Ascending aorta (tissue), 2 donors: Measurements from ENCODE around the gene EFNB2. TPM values are rescaled to one million over a fixed set of nuclear protein-coding genes. Genes with fewer than 3 reads are reported as not detected.
A peak's percentile ranks its signal among the peaks of the same experiment; 100 is the strongest.

ENCODE experiments used
- DNase-seq, 2 donors: peaks; one replicate each; pipeline ENCODE4 v3.0.0-alpha.2; 2019; ENCODE audit warnings: low spot score in 2 of 2
- H3K27ac ChIP-seq, 2 donors: fragments of 200-600 bp; sonication (generic); one replicate each; pipeline ENCODE4 v1.5.1; 2016 to 2017; ENCODE audit warnings: mild to moderate bottlenecking in 1 of 2
- H3K27me3 ChIP-seq: fragments of 200-600 bp; sonication (generic); one replicate; pipeline ENCODE4 v1.5.1; 2017
- H3K36me3 ChIP-seq, 2 donors: fragments of 200-600 bp; sonication (generic); one replicate each; pipeline ENCODE4 v1.5.1; 2016
- H3K4me1 ChIP-seq, 2 donors: fragments of 200-600 bp; sonication (generic); one replicate each; pipeline ENCODE4 v1.5.1; 2016 to 2017; ENCODE audit warnings: mild to moderate bottlenecking in 1 of 2
- H3K4me3 ChIP-seq, 2 donors: fragments of 200-600 bp; sonication (generic); one replicate each; pipeline ENCODE4 v1.5.1; 2016 to 2017; ENCODE audit warnings: mild to moderate bottlenecking in 1 of 2
- H3K9me3 ChIP-seq, 2 donors: fragments of 200-600 bp; sonication (generic); one replicate each; pipeline ENCODE4 v1.5.1; 2016
- CTCF ChIP-seq, 3 experiments: fragments of 200-600 bp in 2 of 3; fragments of 450-650 bp in 1 of 3; sonication (generic) in 2 of 3; IDR thresholded peaks; one replicate each; pipeline ENCODE4 v1.5.1; 2016 to 2019; ENCODE audit warnings: antibody characterized with exemption in 3 of 3, mild to moderate bottlenecking in 1 of 3, moderate library complexity in 1 of 3
- intact Hi-C: fragments of 100-400 bp; cut with DNase I; formaldehyde crosslinking; loops from one replicate; pipeline ENCODE4 v1.15.1; 2023
- total RNA-seq: library from RNA; depleted of rRNA; stranded (reverse); fragments of >200 nt; gene quantifications from one replicate; pipeline ENCODE4 v1.1.0, GENCODE V29; 2016

The EFNB2 gene
- total RNA-seq, 1 donor from 2014 or later = 38.0 TPM

- intact Hi-C loops = loop anchor here (10.0 kb wide), 1 partner anchor 545 kb away; no protein-coding TSS in a partner anchor
- Histone ChIP-seq H3K27ac (no peak overlapping the region), H3K36me3 (peaks cover 0 to 11% of the 10 kb centered on the region in 2 donors), H3K4me1 (peaks cover 0 to 34% of the 10 kb centered on the region in 2 donors), H3K9me3 (no peaks in the 10 kb centered on the region), H3K27me3 (no peaks in the 10 kb centered on the region), H3K4me3 (no peak overlapping the region)
- TF ChIP-seq CTCF (IDR thresholded peaks at IDR 0.05) = no peak
- no peak for DNase-seq
Observed at GRCh38 chr13:106489849-106490568, 45.5 kb downstream of the EFNB2 start.

GRCh38 chr13:106488686-106489085, 46.8 kb downstream of the EFNB2 start:
- H3K36me3 ChIP-seq = peaks cover 0 to 11% of the 10 kb centered on the region in 2 donors
- no peaks in the 10 kb centered on the region for H3K9me3 ChIP-seq
- H3K4me3 ChIP-seq = no peak overlapping the region
- no peaks in the 10 kb centered on the region for H3K27me3 ChIP-seq
- peaks cover 0 to 35% of the 10 kb centered on the region in 2 donors for H3K4me1 ChIP-seq
- intact Hi-C loops = loop anchor here (10.0 kb wide), 1 partner anchor 546 kb away; no protein-coding TSS in a partner anchor
- TF ChIP-seq CTCF (IDR thresholded peaks at IDR 0.05) = no peak
- DNase-seq = no peak
- no peak overlapping the region for H3K27ac ChIP-seq

GRCh38 chr13:106488076-106488475, 47.4 kb downstream of the EFNB2 start:
- no peak for TF ChIP-seq CTCF (IDR thresholded peaks at IDR 0.05)
- H3K4me1 ChIP-seq = peaks cover 0 to 35% of the 10 kb centered on the region in 2 donors
- no peak for DNase-seq
- no peaks in the 10 kb centered on the region for H3K9me3 ChIP-seq
- intact Hi-C loops = loop anchor here (10.0 kb wide), 1 partner anchor 547 kb away; no protein-coding TSS in a partner anchor
- H3K4me3 ChIP-seq = no peak overlapping the region
- no peaks in the 10 kb centered on the region for H3K27me3 ChIP-seq
- no peak overlapping the region for H3K27ac ChIP-seq
- H3K36me3 ChIP-seq = peaks cover 0 to 11% of the 10 kb centered on the region in 2 donors

GRCh38 chr13:106487129-106487528, 48.3 kb downstream of the EFNB2 start:
- Histone ChIP-seq H3K4me1 (peaks cover 0 to 28% of the 10 kb centered on the region in 2 donors), H3K9me3 (no peaks in the 10 kb centered on the region), H3K27ac (peak overlapping the region; percentile 93 to 96), H3K36me3 (peaks cover 0 to 1% of the 10 kb centered on the region in 2 donors), H3K27me3 (no peaks in the 10 kb centered on the region), H3K4me3 (no peak overlapping the region)
- TF ChIP-seq CTCF (IDR thresholded peaks at IDR 0.05) = no peak
- intact Hi-C loops = loop anchor here (10.0 kb wide), 1 partner anchor 548 kb away; no protein-coding TSS in a partner anchor
- no peak for DNase-seq

GRCh38 chr13:106486287-106486686, 49.2 kb downstream of the EFNB2 start:
- Histone ChIP-seq H3K36me3 (no peaks in the 10 kb centered on the region), H3K4me1 (peaks cover 0 to 30% of the 10 kb centered on the region in 2 donors), H3K4me3 (no peak overlapping the region), H3K27me3 (no peaks in the 10 kb centered on the region), H3K9me3 (no peaks in the 10 kb centered on the region), H3K27ac (peak overlapping the region; percentile 93 to 96)
- TF ChIP-seq CTCF (IDR thresholded peaks at IDR 0.05) = no peak
- intact Hi-C loops = loop anchor here (10.0 kb wide), 1 partner anchor 549 kb away; no protein-coding TSS in a partner anchor
- DNase-seq = no peak
